Measurements from ENCODE around the gene ELL.

ELL gene

GRCh38 chr19:18445262-18445948 lies 76.5 kb downstream of the ELL start:
- no peak for DNase-seq (ENCODE audit: low read depth in 2 of 2)

GRCh38 chr19:18444513-18444912 lies 77.4 kb downstream of the ELL start:
- DNase-seq (ENCODE audit: low read depth in 2 of 2), result no peak

GRCh38 chr19:18443831-18444230 lies 78.0 kb downstream of the ELL start:
- DNase-seq (ENCODE audit: low read depth in 2 of 2), result no peak

GRCh38 chr19:18443406-18443805 lies 78.5 kb downstream of the ELL start:
- no peak for DNase-seq (ENCODE audit: low read depth in 2 of 2)

GRCh38 chr19:18442941-18443340 lies 78.9 kb downstream of the ELL start:
- DNase-seq (ENCODE audit: low read depth in 2 of 2), result no peak

- DNase-seq (ENCODE audit: low read depth in 2 of 2), result no peak
These were observed 79.8 kb downstream of the ELL start for GRCh38 chr19:18441804-18442788.

- no peak for DNase-seq (ENCODE audit: low read depth in 2 of 2)
These were observed 80.7 kb downstream of the ELL start for GRCh38 chr19:18440936-18441803.

- no peak for DNase-seq (ENCODE audit: low read depth in 2 of 2)
These were observed 81.4 kb downstream of the ELL start for GRCh38 chr19:18440415-18440877.

- no peak for DNase-seq (ENCODE audit: low read depth in 2 of 2)
These were observed 82.0 kb downstream of the ELL start for GRCh38 chr19:18439910-18440237.

- no peak for DNase-seq (ENCODE audit: low read depth in 2 of 2)
These were observed 82.6 kb downstream of the ELL start for GRCh38 chr19:18439025-18439909.

GRCh38 chr19:18438331-18439024 lies 83.4 kb downstream of the ELL start:
- no peak for DNase-seq (ENCODE audit: low read depth in 2 of 2)

GRCh38 chr19:18437491-18438330 lies 84.2 kb downstream of the ELL start, which contains the start of gene ISYNA1:
Gene ISYNA1 (minus strand): TSS chr19:18438133. CDS start chr19:18437979, 154 bp downstream.
- no peak for DNase-seq (ENCODE audit: low read depth in 2 of 2)

GRCh38 chr19:18436671-18437490 lies 85.0 kb downstream of the ELL start:
- peak in 1 of 2 donors; percentile 65 for DNase-seq (ENCODE audit: low read depth in 2 of 2)

- no peak for DNase-seq (ENCODE audit: low read depth in 2 of 2)
These were observed 85.8 kb downstream of the ELL start for GRCh38 chr19:18435842-18436670.

- no peak for DNase-seq (ENCODE audit: low read depth in 2 of 2)
These were observed 86.6 kb downstream of the ELL start for GRCh38 chr19:18435178-18435841.

GRCh38 chr19:18434411-18435175 lies 87.3 kb downstream of the ELL start:
- no peak for DNase-seq (ENCODE audit: low read depth in 2 of 2)
